ENCODE data around the gene EPS8L2.

GRCh38 chr11:680476-680875, 25.6 kb upstream of the EPS8L2 start:
- TF ChIP-seq CTCF (IDR thresholded peaks at IDR 0.05; ENCODE audit: low read depth, low read length) (no peak), EZH2phosphoT487 (IDR thresholded peaks at IDR 0.05; ENCODE audit: low read depth) (no peak)

Measured in OCI-LY3 (cell line).